OCI-LY1 (cell line): ENCODE measurements around the gene CLEC10A.

Source experiments
- H2AFZ ChIP-seq: fragments of 200-600 bp; sonication (generic), shearing (Covaris generic); 2 replicates; pipeline ENCODE4 v1.6.0; 2014; ENCODE audit warnings: antibody characterized with exemption, mild to moderate bottlenecking, low read length
- H3F3A ChIP-seq: fragments of 200-600 bp; sonication (generic), shearing (Covaris generic); 2 replicates; pipeline ENCODE4 v1.6.0; 2014; ENCODE audit warnings: mild to moderate bottlenecking, antibody characterized with exemption, low read length, moderate library complexity; ENCODE audit not compliant: insufficient read depth
- H3K27ac ChIP-seq: fragments of 200-600 bp; sonication (generic); 2 replicates; pipeline ENCODE4 v1.5.1; 2014; ENCODE audit warnings: low read length, mixed run types, mild to moderate bottlenecking, low read depth; ENCODE audit not compliant: poor library complexity, severe bottlenecking
- H3K27me3 ChIP-seq: fragments of 200-600 bp; sonication (generic); 2 replicates; pipeline ENCODE4 v1.6.0; 2014; ENCODE audit warnings: antibody characterized with exemption, mild to moderate bottlenecking, low read length, moderate library complexity; ENCODE audit not compliant: insufficient read depth
- H3K36me3 ChIP-seq: fragments of 200-600 bp; sonication (generic); 2 replicates; pipeline ENCODE4 v1.6.1; 2014; ENCODE audit warnings: mild to moderate bottlenecking, antibody characterized with exemption, low read length, moderate library complexity, mixed read lengths; ENCODE audit not compliant: insufficient read depth
- H3K4me1 ChIP-seq: fragments of 200-600 bp; sonication (generic); 2 replicates; pipeline ENCODE4 v1.5.1; 2014; ENCODE audit warnings: mild to moderate bottlenecking, low read length, moderate library complexity; ENCODE audit not compliant: insufficient read depth, severe bottlenecking
- H3K4me2 ChIP-seq: fragments of 200-600 bp; sonication (generic), shearing (Covaris generic); 2 replicates; pipeline ENCODE4 v1.6.1; 2014; ENCODE audit warnings: low read length
- H3K4me3 ChIP-seq: fragments of 200-600 bp; sonication (generic); 2 replicates; pipeline ENCODE4 v1.5.1; 2014; ENCODE audit warnings: low read length, low read depth, mild to moderate bottlenecking, mixed read lengths; ENCODE audit not compliant: poor library complexity, severe bottlenecking
- H3K79me2 ChIP-seq: fragments of 200-600 bp; shearing (Covaris generic); 2 replicates; pipeline ENCODE4 v1.6.1; 2016; ENCODE audit warnings: mixed run types, low read length, mixed read lengths; ENCODE audit not compliant: insufficient read depth
- H3K9ac ChIP-seq: fragments of 200-600 bp; sonication (generic), shearing (Covaris generic); 2 replicates; pipeline ENCODE4 v1.6.1; 2014; ENCODE audit warnings: mild to moderate bottlenecking, low read length, mixed read lengths
- H3K9me2 ChIP-seq: fragments of 200-600 bp; sonication (generic), shearing (Covaris generic); 2 replicates; pipeline ENCODE4 v1.6.1; 2014; ENCODE audit warnings: low read depth, mild to moderate bottlenecking, low read length, mixed read lengths
- H3K9me3 ChIP-seq: fragments of 200-600 bp; shearing (Covaris generic); 2 replicates; pipeline ENCODE4 v1.6.1; 2014; ENCODE audit warnings: low read length, mixed read lengths
- H4K20me1 ChIP-seq: fragments of 200-600 bp; sonication (generic), shearing (Covaris generic); 2 replicates; pipeline ENCODE4 v1.6.0; 2016; ENCODE audit warnings: mild to moderate bottlenecking, low read length; ENCODE audit not compliant: insufficient read depth
- CTCF ChIP-seq: fragments of 200-600 bp; sonication (generic), shearing (Covaris generic); IDR thresholded peaks from 2 replicates; pipeline ENCODE4 v1.5.1; 2017; ENCODE audit warnings: mild to moderate bottlenecking, antibody characterized with exemption, low read length, moderate library complexity, mixed read lengths
- EZH2 ChIP-seq: fragments of 200-600 bp; sonication (generic), shearing (Covaris generic); IDR thresholded peaks from 2 replicates; pipeline ENCODE4 v1.8.0; 2017; ENCODE audit warnings: borderline replicate concordance, mixed run types, mild to moderate bottlenecking, antibody characterized with exemption, low read length, moderate library complexity, mixed read lengths

Gene CLEC10A

GRCh38 chr17:7120123-7120522, 40.1 kb upstream of the CLEC10A start:
- no peaks in the 10 kb centered on the region for H3K36me3 ChIP-seq
- no peaks in the 10 kb centered on the region for H4K20me1 ChIP-seq
- no peak overlapping the region for H3K27ac ChIP-seq
- H3K9me3 ChIP-seq: no peaks in the 10 kb centered on the region
- H3K4me3 ChIP-seq: no peak overlapping the region
- H3K9ac ChIP-seq: no peak overlapping the region
- H3K27me3 ChIP-seq: 0 out of 2 replicates have a peak, but pooled peaks cover 5% of the 10 kb centered on the region
- H3K79me2 ChIP-seq: no peaks in the 10 kb centered on the region
- H3K4me1 ChIP-seq: no peaks in the 10 kb centered on the region
- no peaks in the 10 kb centered on the region for H3K9me2 ChIP-seq
- no peak overlapping the region for H2AFZ ChIP-seq
- TF ChIP-seq CTCF: no peak
- no peak for TF ChIP-seq EZH2
- H3K4me2 ChIP-seq: no peak overlapping the region
- no peaks in the 10 kb centered on the region for H3F3A ChIP-seq

- H3K79me2 ChIP-seq: no peaks in the 10 kb centered on the region
- H3K4me2 ChIP-seq: no peak overlapping the region
- 0 out of 2 replicates have a peak, but pooled peaks cover 5% of the 10 kb centered on the region for H3K27me3 ChIP-seq
- H3K27ac ChIP-seq: no peak overlapping the region
- no peak for TF ChIP-seq EZH2
- TF ChIP-seq CTCF: no peak
- no peak overlapping the region for H2AFZ ChIP-seq
- no peaks in the 10 kb centered on the region for H3K9me3 ChIP-seq
- H3K9me2 ChIP-seq: no peaks in the 10 kb centered on the region
- H3K9ac ChIP-seq: no peak overlapping the region
- H4K20me1 ChIP-seq: no peaks in the 10 kb centered on the region
- H3F3A ChIP-seq: no peaks in the 10 kb centered on the region
- H3K36me3 ChIP-seq: no peaks in the 10 kb centered on the region
- no peak overlapping the region for H3K4me3 ChIP-seq
- H3K4me1 ChIP-seq: no peaks in the 10 kb centered on the region
Measured at GRCh38 chr17:7119314-7119713, 39.3 kb upstream of the CLEC10A start.

- H3K9me3 ChIP-seq: no peaks in the 10 kb centered on the region
- no peaks in the 10 kb centered on the region; the same call in 1 of the 2 replicates for H3K27me3 ChIP-seq
- H4K20me1 ChIP-seq: no peaks in the 10 kb centered on the region
- no peak overlapping the region for H3K27ac ChIP-seq
- H2AFZ ChIP-seq: no peak overlapping the region
- H3K9ac ChIP-seq: no peak overlapping the region
- H3F3A ChIP-seq: no peaks in the 10 kb centered on the region
- TF ChIP-seq CTCF (no peak), EZH2 (no peak)
- no peak overlapping the region for H3K4me3 ChIP-seq
- no peak overlapping the region for H3K4me2 ChIP-seq
- no peaks in the 10 kb centered on the region for H3K79me2 ChIP-seq
- H3K36me3 ChIP-seq: no peaks in the 10 kb centered on the region
- no peaks in the 10 kb centered on the region for H3K9me2 ChIP-seq
- no peaks in the 10 kb centered on the region for H3K4me1 ChIP-seq
Measured at GRCh38 chr17:7114875-7115614, 35.0 kb upstream of the CLEC10A start.
